GM18868 (cell line): ENCODE measurements around the gene SPATA31A6.
"Not testable (repeated sequence)": the region's sequence is repeated elsewhere in the genome, so short reads cannot be mapped to it uniquely, and the experiment has no call there.

Source experiments
- ATAC-seq: cut with Tn5 transposase; IDR thresholded peaks from one replicate; pipeline ENCODE4 v1.9.1; 2021; ENCODE audit warnings: mild to moderate bottlenecking, moderate library complexity; ENCODE audit not compliant: unreplicated experiment

SPATA31A6 gene

GRCh38 chr9:42183359-42183758 lies at the start of gene SPATA31A6:
TSS of gene SPATA31A6 (plus strand) at chr9:42183659. CDS start at chr9:42183688, 29 bp downstream.
- not testable (repeated sequence) for ATAC-seq

- not testable (repeated sequence) for ATAC-seq
Observed at GRCh38 chr9:42160299-42160698, 23.2 kb upstream of the SPATA31A6 start.

- ATAC-seq, result not testable (repeated sequence)
Observed at GRCh38 chr9:42219861-42220260, 36.4 kb downstream of the SPATA31A6 start.

- ATAC-seq, result not testable (repeated sequence)
Observed at GRCh38 chr9:42223230-42223629, 39.8 kb downstream of the SPATA31A6 start.

GRCh38 chr9:42233031-42233430 lies 49.6 kb downstream of the SPATA31A6 start:
- ATAC-seq, result not testable (repeated sequence)

GRCh38 chr9:42234610-42235009 lies 51.2 kb downstream of the SPATA31A6 start:
- not testable (repeated sequence) for ATAC-seq

GRCh38 chr9:42235352-42235991 lies 52.0 kb downstream of the SPATA31A6 start:
- ATAC-seq, result not testable (repeated sequence)

- not testable (repeated sequence) for ATAC-seq
Observed at GRCh38 chr9:42236097-42236496, 52.6 kb downstream of the SPATA31A6 start.

- not testable (repeated sequence) for ATAC-seq
Observed at GRCh38 chr9:42237381-42237780, 53.9 kb downstream of the SPATA31A6 start.

- not testable (repeated sequence) for ATAC-seq
Observed at GRCh38 chr9:42238862-42239261, 55.4 kb downstream of the SPATA31A6 start.
